Measurements from ENCODE around the gene HTT-AS. TPM values are rescaled to one million over a fixed set of nuclear protein-coding genes. Genes with fewer than 3 reads are reported as not detected.
"Not testable (repeated sequence)": the region's sequence is repeated elsewhere in the genome, so short reads cannot be mapped to it uniquely, and the experiment has no call there.

HTT-AS gene
- total and polyA plus RNA-seq, 12 donors: not detected

DNA sequence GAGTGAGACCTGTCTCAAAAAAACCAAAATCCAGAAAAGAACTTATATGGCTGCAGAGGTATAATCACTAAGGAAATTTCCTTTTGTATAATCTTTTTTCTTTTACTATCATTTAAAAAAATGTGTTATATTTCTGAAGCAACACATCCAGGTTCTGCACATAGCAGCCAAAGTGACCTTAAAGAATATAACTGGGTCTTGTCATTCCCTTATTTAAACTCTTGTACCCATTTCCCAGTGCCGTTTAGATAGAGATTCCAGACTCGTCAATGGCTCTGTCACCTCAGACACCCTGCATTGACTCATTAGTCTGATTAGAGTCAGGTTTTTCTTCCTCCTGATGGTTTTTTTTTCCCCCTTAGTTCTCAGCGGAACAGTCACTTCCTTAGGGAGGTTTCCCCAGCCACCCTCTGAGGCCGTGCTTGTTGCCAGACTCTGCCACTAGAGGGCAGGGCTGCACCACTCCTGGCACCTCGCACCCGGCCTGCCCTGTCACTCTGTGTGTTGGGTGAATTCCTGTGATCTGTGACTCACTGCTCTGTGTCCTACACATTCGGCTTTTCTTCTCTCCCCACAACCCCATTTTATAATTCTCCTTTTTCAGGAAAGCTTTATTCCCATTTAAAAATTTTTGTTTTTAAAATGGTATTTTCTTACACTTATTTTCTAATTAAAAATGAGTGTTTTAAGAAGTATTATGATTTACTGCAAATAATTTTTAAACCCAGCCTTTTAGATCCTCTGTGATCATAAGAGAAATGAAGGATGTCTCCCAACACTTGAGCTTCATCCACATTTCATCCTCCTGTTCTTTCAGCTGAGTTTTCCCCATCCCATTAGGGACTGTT lies 32.2 kb upstream of the HTT-AS start:
- peak overlapping the region in 3 of 5 donors; percentile 14 to 62 (median 61) for H3K27ac ChIP-seq
- intact Hi-C loops (cut with DNase I): no loop called here
- WGBS, 4 donors: 2 to 3% (median 3%) methylated on average over 7 of the region's 7 CpGs
- peaks cover 0 to 20% of the 10 kb centered on the region in 2 donors for H3K36me3 ChIP-seq (replicated peaks in 1 of 2)
- DNase-seq: peak; percentile 88 to 96 (median 93)
- no peaks in the 10 kb centered on the region for H3K27me3 ChIP-seq
- H3K4me1 ChIP-seq (replicated peaks in 1 of 2): peaks cover 3 to 17% of the 10 kb centered on the region in 2 donors
- no peak for TF ChIP-seq POLR2A (IDR thresholded peaks at IDR 0.05)
- TF ChIP-seq, protein P1, sequence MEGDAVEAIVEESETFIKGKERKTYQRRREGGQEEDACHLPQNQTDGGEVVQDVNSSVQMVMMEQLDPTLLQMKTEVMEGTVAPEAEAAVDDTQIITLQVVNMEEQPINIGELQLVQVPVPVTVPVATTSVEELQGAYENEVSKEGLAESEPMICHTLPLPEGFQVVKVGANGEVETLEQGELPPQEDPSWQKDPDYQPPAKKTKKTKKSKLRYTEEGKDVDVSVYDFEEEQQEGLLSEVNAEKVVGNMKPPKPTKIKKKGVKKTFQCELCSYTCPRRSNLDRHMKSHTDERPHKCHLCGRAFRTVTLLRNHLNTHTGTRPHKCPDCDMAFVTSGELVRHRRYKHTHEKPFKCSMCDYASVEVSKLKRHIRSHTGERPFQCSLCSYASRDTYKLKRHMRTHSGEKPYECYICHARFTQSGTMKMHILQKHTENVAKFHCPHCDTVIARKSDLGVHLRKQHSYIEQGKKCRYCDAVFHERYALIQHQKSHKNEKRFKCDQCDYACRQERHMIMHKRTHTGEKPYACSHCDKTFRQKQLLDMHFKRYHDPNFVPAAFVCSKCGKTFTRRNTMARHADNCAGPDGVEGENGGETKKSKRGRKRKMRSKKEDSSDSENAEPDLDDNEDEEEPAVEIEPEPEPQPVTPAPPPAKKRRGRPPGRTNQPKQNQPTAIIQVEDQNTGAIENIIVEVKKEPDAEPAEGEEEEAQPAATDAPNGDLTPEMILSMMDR (IDR thresholded peaks at IDR 0.05): peak; percentile 89 to 97 (median 96)
- H3K4me3 ChIP-seq: no peak overlapping the region
- no peaks in the 10 kb centered on the region for H3K9me3 ChIP-seq (replicated peaks in 1 of 3)

DNA sequence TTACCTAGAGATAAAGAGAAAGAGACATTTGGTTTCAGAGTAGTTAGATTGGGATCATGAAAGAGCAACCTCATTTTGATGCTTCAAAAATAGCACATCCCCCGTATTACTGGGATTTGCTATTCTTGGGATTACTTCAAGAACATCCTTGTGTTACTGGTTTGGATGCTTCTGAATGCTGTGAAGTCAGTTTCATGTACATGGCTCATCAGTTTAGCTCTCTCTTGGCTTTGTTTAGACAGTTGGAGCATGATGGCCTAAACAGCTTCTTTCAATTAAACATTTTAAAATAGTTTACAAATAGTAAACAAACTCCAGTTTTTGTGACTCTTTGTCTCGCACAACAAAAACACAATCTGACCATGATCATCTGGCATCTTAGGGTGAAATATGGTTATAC lies 24.0 kb upstream of the HTT-AS start:
- H3K4me1 ChIP-seq (replicated peaks in 1 of 2): no peaks in the 10 kb centered on the region
- H3K36me3 ChIP-seq (replicated peaks in 1 of 2): peaks cover 0 to 21% of the 10 kb centered on the region in 2 donors
- no peaks in the 10 kb centered on the region for H3K27me3 ChIP-seq
- WGBS, 4 donors: 63 to 74% (median 67%) methylated on average over 2 of the region's 2 CpGs
- no peak overlapping the region for H3K4me3 ChIP-seq
- no peak for TF ChIP-seq POLR2A (IDR thresholded peaks at IDR 0.05)
- TF ChIP-seq, protein P1 (IDR thresholded peaks at IDR 0.05): no peak
- no peak for DNase-seq
- H3K27ac ChIP-seq: no peak overlapping the region
- no peaks in the 10 kb centered on the region for H3K9me3 ChIP-seq (replicated peaks in 1 of 3)
- intact Hi-C loops (cut with DNase I): no loop called here

DNA sequence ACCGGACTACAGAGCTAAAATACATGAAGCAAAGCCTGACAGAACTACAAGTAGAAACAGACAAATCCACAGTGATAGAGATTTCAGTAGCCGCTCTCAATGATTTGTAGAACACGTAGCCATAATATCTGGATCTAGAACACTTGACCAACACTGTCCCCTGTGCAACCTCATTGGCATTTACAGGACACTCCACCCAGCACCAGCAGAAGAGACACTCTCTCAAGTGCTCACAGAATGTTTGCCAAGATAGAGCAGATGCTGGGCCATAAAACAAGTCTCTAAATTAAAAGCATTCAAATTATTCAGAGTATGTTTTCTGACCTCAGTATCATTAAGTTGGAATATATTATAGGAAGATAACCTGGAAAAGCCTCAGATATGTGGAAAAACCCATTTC lies 21.9 kb upstream of the HTT-AS start:
- DNase-seq: no peak
- Histone ChIP-seq H3K27ac (no peak overlapping the region), H3K4me1 (replicated peaks in 1 of 2) (no peaks in the 10 kb centered on the region), H3K9me3 (replicated peaks in 1 of 3) (no peaks in the 10 kb centered on the region), H3K36me3 (replicated peaks in 1 of 2) (peaks cover 0 to 20% of the 10 kb centered on the region in 2 donors), H3K27me3 (no peaks in the 10 kb centered on the region), H3K4me3 (no peak overlapping the region)
- TF ChIP-seq, protein P1 (IDR thresholded peaks at IDR 0.05): no peak
- no peak for TF ChIP-seq POLR2A (IDR thresholded peaks at IDR 0.05)
- 94 to 100% (median 97%) methylated on average over 3 of the region's 3 CpGs for WGBS, 4 donors
- intact Hi-C loops (cut with DNase I): no loop called here

DNA sequence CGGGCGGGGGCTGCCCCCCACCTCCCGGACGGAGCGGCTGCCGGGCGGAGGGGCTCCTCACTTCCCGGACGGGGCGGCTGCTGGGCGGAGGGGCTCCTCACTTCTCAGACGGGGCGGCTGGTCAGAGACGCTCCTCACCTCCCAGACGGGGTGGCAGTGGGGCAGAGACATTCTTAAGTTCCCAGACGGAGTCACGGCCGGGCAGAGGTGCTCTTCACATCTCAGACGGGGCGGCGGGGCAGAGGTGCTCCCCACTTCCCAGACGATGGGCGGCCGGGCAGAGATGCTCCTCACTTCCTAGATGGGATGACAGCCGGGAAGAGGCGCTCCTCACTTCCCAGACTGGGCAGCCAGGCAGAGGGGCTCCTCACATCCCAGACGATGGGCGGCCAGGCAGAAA lies 20.4 kb upstream of the HTT-AS start:
- H3K9me3 ChIP-seq (replicated peaks in 1 of 3); DNase-seq; H3K27me3 ChIP-seq; H3K4me3 ChIP-seq; H3K27ac ChIP-seq; intact Hi-C loops (cut with DNase I); H3K4me1 ChIP-seq (replicated peaks in 1 of 2); H3K36me3 ChIP-seq (replicated peaks in 1 of 2): not testable (repeated sequence)
- 97 to 98% (median 98%) methylated on average over 10 to 28 of the region's 28 CpGs; no CpG with 5 or more reads in 1 of the 4 donors for WGBS, 4 donors

DNA sequence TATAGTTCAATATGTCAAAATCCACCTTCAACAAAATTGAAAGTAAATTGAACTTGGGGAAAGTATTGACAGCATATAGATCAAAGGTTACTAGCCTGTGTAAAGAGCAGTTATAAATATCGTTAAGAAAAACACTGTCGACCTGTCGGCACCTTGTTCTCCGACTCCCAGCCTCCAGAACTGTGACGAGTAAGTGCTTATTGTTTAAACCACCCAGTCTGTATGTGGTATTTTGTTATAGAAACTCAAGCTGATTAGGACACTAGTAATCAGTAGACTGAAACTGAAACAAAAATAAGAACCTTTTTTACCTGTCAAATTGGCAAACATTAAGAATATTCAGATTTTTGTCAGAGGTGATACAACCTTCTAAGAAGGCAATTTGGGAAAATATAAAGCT lies 17.1 kb upstream of the HTT-AS start:
- no peak overlapping the region for H3K4me3 ChIP-seq
- no peaks in the 10 kb centered on the region for H3K4me1 ChIP-seq (replicated peaks in 1 of 2)
- H3K36me3 ChIP-seq (replicated peaks in 1 of 2): peaks cover 0 to 13% of the 10 kb centered on the region in 2 donors
- H3K27ac ChIP-seq: no peak overlapping the region
- DNase-seq: no peak
- no peak for TF ChIP-seq POLR2A (IDR thresholded peaks at IDR 0.05)
- TF ChIP-seq, protein P1 (IDR thresholded peaks at IDR 0.05): no peak
- intact Hi-C loops (cut with DNase I): no loop called here
- no peaks in the 10 kb centered on the region for H3K9me3 ChIP-seq (replicated peaks in 1 of 3)
- no peaks in the 10 kb centered on the region for H3K27me3 ChIP-seq
- 68 to 74% (median 72%) methylated on average over 5 of the region's 5 CpGs for WGBS, 4 donors
